NCI-H1436 treated with DMSO at 0.1 percent for 48 hours (cell line): ENCODE results near the gene ASTN2.
"Not testable (repeated sequence)": the region's sequence is repeated elsewhere in the genome, so short reads cannot be mapped to it uniquely, and the experiment has no call there.

Experiments used
- DNase-seq: peaks from one replicate; lab custom pipeline; 2025; lab: John Stamatoyannopoulos, UW

Gene ASTN2

DNA sequence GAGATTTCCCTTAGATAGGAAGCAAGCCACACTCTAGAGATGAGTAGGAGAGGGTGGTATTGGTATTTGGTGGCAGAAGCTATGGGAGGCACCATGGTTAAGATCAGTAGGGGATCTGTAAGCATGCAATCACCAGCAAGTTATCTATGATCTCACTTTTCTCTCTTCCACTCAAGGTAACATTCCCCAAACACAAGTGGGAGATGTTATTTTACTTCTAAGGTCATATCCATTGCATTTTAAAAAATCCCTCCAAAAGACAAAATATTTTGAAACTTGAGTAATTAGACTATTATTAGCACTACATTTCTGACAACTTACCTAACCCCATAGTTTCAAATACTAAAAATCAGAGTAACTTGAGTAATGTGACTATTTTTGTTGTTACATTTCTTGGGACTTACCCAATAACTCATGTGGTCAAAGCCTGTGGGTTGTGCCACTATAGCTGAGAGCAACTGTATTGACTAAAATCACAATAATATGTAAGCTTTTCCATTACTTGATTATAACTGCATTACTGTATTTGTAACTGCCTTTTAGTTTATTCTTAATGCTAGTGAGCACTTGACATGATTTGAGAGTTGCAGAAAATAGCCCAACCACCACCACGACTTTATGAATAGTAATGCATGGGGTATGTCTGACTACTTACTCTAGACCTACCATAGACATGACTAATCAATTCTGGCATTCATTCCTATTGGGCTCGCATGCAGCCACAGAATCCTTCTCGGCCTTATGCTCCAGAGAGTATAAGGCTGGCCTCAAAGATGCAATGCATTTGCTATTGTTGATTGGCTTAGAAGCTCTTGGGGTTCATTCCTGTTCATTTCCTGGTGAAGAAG lies 463.0 kb downstream of the ASTN2 start:
- DNase-seq, result no peak

DNA sequence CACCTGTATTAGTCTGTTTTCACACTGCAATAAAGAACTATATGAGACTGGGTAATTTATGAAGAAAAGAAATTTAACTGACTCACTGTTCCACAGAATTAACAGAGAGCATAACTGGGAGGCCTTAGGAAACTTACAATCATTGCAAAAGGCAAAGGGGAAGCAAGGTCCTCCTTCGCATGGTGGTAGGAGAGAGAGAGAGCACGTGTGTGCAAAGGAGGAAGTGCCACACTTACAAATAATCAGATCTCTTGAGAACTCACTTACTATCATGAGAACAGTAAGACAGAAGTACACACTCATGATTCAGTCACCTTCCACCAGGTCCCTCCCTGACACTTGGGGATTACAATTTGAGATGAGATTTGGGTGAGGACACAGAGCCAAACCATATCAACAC lies 469.0 kb downstream of the ASTN2 start:
- no peak for DNase-seq

DNA sequence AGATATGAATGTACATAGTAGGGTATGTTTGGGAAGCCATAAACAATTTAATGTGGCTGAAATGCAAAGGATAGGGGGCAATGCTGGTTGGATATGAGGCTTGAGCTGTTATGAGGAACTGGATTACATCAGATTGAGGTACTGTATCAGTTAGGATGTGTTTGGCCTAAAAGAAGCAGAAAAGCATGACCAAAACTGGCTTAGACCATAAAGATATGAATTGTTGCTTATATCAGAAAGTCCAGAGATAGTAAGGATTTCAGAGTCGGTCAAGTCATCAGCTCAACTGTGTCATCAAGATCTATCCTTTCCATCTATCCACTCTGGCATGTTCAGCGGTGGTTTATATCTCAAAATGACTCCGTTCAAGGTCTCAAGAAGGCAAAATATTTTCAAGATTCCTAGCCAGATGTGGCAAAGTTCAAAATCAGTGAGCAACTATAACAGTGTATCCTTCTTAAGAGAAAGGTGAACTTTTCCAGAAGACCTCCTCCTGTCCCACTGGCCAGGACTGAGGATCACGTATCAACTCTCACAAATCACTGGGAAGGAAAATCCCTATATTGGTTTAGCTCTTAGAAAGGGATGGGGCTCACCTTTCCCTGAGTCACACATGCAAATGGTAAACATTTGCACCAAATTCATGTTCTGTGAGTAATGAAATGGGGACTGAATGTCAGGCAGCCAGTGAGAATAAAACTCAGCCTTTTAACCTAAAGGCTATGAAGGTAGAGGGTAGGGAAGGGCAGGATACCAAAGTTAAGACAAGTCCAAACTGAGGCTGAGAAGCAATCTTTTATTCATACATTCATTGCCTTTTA lies 469.9 kb downstream of the ASTN2 start:
- no peak for DNase-seq

DNA sequence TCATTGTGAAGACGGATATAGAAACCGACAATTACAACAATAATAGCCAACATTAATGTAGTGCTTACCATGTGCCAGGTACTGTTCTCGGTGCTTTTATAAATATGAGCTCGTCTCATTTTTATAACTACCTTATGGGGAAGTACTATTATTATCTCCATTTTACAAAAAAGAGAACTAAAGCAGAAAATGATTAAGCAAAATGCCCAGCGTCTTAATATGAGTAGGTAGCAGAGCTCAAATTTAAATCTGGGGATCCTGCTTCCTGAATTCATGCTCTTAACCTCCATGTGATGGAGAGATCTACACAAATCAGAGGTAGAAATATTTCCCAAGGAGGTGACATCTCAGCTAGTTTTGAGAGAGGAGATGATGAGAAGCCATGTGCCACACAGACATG lies 470.9 kb downstream of the ASTN2 start:
- no peak for DNase-seq

DNA sequence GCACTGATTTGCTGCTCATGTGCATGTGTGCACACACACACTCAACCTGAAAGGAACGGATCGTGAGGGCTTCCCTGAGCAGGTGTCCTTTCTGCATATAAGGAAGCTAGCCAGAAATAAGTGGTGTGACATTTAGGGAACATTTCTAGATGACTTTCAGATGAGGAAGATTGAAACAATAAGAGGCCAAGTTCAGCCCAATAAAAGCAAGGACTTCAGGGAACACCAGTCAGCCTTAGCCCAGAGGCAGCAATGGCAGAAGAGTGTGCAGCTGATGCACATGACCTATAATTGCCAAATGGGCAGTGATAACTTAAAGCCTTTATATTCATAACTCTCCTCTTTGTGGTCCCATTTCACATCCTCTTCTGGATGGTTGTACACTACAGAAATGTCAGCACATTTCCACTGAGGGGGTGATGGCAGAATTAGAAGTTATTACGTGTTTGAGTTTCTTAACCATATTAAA lies 472.2 kb downstream of the ASTN2 start:
- DNase-seq, result no peak

DNA sequence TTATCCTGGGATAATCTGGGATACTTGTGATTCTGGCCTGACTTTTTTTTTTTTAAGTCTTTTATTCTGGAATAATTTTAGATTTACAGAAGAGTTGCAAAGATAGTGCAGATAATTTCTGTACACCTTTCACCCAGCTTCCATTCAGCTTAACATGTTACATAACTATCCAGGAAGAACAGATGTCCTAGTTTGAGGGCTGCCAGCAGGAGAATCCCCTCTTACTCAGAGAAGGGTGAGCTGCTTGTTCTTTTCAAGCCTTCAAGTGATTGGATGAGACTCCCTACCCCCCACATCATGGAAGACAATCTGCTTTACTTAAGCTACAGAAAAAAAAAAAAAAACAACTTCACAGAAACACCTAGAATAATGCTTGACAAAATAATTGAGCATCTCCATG lies 473.6 kb downstream of the ASTN2 start:
- DNase-seq, result no peak

DNA sequence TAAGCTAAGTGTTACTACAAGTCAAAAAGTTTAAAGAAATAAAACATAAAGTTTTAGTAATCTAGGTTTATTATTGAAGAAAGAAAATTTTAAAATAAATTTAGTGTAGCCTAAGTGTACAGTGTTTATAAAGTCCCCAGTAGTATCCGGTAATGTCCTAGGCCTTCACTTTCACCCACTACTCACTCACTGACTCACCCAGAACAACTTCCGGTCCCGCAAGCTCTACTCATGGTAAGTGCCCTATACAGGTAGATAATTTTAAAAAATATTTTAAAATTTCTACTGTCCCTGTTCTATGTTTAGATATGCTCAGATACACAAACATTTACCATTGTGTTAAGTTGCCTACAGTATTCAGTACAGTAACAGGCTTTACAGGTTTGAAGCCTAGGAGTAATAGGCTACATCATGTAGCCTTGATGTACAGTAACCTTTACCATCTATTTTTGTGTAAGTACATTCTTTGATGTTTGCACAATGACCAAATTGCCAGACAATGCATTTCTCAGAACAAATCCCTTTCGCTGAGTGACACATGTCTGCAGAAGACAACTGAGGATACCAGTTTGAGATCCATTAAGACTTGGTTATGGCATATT lies 474.1 kb downstream of the ASTN2 start:
- DNase-seq, result no peak

DNA sequence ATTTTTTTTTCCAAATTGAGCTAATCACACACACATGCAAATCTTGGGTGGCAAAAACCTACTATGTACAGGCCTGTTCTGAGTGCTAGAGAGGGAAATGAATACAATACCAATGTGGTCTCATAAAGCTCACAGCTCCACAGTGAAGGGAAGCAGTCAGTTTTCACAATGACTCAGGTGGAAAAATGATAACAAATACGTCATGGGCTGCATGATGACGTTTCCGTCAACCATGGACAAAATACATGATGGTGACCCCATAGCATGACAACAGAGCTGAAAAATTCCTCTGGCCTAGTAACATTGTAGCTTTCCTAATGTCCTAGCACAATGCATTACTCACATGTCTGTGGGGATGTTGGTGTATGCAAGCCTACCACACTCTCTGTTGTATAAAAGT lies 475.2 kb downstream of the ASTN2 start:
- DNase-seq, result no peak

DNA sequence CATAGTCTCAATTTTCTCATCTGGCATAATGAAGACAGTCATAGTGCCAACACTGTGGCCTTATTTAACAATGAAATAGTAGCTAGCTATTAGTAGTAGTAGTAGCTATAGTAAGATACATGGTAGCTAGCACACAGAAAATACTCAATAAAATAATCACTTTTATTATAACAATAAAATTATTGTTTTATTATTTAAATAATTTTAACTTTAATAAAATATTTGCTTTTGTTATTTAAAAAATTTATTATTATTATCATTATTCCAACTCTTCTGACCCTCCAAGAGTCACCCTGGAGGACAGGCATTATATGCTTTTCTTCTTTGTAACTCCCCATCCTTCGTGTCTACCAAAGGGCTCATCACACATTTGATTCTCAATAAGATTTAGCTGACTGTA lies 475.7 kb downstream of the ASTN2 start:
- no peak for DNase-seq

DNA sequence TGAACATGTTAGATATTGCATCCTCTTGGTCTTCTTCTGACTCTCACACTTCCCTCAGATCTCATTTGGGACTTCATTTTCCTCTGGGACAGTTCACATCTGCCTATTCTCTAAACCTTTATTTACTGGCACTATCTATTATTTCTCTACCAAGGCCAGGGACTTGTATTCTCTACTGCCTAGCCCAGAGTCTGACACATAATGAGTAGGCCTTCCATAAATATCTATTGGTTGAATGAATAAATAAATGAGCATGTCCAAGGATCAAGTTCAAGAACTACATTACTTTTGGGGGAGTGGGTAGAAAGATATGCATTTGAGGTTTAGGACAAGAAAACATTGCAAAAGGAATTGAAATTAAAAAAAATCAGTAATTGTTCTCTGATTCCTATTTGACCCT lies 477.5 kb downstream of the ASTN2 start:
- no peak for DNase-seq

DNA sequence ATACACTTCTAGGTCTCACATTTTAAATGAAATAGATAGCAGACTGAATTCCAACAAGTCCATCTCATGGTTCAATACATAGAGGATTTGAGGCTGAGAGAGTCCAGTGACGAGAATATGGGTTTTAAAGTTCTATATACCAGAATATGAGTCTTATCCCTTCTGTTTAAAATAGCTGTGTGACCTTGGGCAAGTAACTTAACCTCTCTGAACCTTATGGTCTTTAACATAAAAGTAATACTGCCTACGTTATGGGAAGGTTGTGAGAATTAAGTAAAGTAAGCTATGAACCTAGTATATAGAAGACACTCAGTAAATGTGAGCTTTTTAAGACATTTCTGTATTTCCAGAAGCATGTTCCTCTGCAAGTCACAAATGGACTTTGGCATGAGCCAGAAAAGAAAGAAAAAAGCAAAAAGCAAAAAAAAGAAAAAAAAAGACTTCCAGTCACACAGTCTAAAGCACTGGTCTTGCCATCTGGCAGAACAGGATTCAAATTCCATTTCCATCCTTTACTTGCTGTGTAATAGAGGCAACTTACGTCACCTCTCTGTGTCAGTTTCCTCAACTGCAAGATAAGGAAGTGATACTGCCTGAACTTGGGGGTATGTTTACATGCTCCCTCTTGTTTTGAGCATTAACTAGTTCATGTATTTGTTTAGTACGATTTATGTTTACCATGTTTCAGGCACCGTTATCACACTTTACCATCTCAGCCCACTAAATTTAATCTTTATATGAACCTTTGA lies 479.5 kb downstream of the ASTN2 start:
- no peak for DNase-seq

DNA sequence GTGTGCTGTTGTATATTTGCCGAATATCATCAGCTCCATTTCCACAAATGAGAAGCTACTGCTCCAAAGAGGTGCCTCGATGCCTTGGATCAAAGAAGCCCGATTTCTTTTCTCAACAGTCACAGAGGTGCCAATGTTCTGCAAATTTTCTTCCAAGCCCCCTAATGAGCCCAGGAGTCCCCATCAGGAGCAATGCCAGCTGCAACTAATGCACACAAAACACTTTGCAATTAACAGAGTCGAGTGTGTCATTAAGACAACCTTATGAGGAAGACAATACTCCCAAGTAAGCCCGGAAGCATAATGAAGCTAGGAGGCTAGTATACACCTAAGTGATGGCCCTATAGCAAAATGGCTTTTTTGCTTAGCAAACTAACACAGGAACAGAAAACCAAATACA lies 480.7 kb downstream of the ASTN2 start:
- DNase-seq, result no peak

DNA sequence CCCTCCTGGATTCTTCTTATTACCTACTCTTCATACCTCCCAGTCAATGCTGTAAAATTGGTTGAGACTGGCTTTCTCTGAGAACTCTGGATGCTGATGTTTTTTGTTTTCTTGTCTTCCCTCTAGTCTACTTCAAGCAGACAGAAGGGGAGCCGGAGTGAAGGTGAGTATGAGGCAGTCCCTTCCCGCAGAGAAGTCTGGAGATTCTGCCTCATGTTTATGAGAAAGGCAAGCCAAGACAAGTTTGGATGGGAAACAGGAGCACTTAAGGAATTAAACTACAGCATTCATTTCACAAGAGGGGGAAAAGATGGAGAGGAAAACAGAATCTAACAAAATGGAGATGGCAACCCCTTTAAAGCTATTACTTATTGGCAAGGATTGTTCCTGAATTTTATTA lies 481.6 kb downstream of the ASTN2 start:
- DNase-seq, result no peak

DNA sequence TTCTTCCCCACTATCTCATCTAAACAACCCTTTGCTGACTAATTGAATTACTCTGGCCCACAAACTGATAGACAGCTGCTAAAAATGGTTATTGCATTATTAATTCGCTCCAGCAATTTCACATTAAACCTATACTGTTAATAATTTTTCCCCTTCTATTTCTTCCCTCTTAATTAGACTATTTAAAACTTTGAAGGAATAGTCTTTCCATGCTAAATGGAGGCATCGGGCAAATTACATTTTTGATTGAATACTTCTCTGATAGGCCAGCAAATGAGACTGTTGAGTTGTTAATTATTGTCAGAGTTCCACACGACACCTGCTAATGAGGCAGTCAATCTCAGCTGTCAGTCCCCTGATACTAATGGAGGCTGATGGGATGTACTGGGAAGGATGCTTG lies 485.2 kb downstream of the ASTN2 start:
- no peak for DNase-seq

DNA sequence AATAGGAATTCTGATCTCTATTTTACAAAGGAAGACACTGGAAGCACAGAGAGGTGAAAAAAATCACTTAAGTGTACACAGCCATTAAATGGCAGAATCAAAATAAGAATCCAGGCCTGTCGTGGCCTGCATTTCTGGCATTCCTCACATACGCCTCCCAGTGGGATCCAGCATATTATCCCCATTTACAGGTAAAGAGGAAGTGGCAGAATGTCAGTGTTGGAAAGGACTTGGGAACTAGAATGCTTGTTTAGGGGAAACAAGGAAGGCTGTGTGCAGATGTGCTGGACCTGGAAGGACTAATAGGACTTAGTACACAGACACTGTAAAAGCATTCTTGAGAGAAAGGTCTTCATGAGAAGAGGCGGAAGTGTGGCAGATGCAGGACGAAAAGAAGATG lies 486.0 kb downstream of the ASTN2 start:
- no peak for DNase-seq

DNA sequence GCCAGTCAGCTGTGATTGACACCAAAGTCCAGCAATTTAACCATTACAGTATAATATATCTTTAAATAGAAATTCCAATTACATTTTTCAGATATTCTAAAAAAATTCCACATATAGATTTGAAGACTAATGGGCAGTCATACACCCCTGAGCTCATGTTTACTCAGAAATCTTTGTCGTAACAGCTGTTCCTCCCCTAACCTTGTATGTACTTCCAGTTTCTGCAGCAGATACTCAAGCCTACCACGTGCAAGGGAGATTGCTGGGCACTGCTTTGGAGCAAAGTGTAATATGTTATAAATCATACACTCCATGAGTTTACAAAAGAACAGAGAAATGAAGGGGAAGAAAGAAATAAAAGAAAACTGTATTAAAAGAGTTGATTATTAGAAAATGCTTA lies 486.6 kb downstream of the ASTN2 start:
- DNase-seq, result no peak

DNA sequence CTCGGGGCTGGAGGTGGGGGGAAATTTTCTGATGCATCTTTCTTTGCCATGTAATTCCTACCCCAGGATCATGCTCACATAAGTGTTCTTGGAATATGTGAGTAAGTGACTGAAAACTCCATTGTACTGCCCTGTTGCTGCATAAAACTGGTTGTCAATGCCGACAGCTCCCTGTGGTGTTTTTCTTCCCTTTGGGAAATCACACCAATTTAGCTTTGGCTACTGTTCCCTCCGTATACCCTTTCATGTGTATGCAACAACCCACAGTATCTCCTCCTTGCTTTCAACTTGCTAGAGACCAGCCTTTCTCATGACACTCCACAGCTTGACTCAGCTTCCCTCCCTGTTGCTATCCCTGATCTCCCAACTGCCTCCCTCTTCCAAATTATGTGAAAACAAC lies 487.1 kb downstream of the ASTN2 start:
- no peak for DNase-seq

DNA sequence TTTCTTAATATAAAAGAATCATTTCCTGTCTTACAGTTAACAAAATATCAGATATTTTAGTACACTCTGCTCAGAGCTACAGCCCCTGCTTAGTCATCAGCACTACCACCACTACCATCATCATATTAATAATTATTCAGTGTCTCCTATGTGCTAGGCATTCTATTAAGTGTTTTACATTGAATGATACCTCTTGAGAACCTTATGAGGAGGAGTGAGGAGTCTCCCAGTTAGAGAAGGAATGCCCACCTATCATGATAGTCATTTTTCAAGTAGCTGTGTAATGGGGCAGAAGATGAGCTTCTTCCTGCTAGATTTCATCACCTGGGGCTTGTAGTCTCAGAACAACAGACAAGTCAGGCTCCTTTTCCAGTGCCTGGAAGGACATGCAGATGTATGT lies 489.7 kb downstream of the ASTN2 start:
- no peak for DNase-seq

DNA sequence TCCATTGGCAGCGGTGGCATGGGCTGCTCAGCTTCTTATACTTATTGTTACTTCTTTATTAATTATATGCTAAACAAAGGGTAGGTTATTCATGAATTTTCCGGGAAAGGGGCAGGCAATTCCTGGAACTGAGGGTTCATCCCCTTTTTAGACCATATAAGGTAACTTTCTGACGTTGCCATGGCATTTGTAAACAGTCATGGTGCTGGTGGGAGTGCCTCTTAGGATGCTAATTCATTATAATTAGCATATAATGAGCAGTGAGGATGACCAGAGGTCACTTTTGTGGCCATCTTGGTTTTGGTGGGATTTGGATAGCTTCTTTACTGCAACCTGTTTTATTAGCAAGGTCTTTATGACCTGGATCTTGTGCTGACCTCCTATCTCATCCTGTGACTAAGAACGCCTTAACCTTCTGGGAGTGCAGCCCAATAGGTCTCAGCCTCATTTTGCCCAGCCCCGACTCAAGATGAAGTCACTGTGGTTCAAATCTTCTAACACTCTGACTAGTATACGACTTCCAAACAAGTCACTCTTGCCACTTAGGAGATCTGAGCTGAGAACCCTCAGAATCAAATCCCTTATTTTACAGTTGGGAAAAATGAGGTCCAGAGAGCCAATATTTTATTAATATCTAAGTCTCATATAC lies 490.3 kb downstream of the ASTN2 start:
- DNase-seq, result no peak

DNA sequence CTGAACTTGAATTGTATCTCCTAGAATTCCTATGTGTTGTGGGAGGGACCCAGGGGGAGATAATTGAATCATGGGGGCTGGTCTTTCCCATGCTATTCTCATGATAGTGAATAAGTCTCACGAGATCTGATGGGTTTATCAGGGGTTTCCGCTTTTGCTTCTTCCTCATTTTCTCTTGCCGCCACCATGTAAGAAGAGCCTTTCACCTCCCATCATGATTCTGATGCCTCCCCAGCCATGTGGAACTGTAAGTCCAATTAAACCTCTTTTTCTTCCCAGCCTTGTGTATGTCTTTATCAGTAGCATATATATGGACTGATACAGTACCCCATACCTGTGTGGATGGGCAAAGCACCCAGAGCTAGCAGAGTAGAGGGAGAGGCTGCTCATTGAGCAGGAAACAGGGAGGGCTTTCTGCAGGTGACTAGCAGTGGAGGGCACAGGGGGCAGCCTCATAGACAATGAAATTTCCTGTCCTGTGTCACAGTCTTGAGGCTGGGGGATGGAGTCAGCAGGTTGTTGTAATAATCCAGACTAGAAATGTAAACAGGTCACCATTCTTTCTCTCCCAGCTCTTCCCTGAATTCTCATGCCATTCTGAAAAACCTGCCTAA lies 496.9 kb downstream of the ASTN2 start:
- DNase-seq, result not testable (repeated sequence)

DNA sequence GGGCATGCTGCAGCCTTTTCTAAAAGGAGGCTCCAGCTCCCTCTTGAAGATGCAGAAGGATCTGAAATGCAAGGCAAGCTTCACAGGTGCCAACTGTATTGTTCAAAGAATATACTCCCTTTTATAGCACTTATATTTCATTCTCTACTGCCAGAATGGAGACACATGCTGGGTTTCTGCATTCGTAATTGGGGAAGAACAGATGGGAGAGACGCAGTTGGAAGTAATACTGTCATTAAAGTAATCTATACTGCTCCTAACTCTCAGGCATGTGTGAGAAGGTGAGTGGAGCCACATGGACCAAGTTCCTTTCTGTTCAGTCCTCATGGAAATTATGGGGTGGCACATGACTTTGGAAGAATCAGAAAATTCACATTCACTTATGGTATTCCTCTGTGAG lies 501.3 kb downstream of the ASTN2 start:
- no peak for DNase-seq
